Erythroblast (primary cell): Measurements from ENCODE around the gene UGDH.

Experiments
- GATA1 ChIP-seq: IDR thresholded peaks from 2 replicates; pipeline ENCODE4 v1.6.1; 2011; ENCODE audit warnings: low read depth, mild to moderate bottlenecking, control low read depth, low read length, moderate library complexity
- POLR2A ChIP-seq: IDR thresholded peaks from 2 replicates; pipeline ENCODE4 v1.6.1; 2011; ENCODE audit warnings: mild to moderate bottlenecking, low read length

- TF ChIP-seq POLR2A (no peak), GATA1 (no peak)
Measured at GRCh38 chr4:39476187-39476895, 50.9 kb downstream of the UGDH start.
